ENCODE results near the gene SIRPB1.

- no peak for TF ChIP-seq POLR2A (IDR thresholded peaks at IDR 0.05)
- no peak for TF ChIP-seq CTCF (IDR thresholded peaks at IDR 0.05)
Measured at GRCh38 chr20:1654996-1655395, 35.2 kb upstream of the SIRPB1 start.
